Cardiac fibroblast (primary cell): ENCODE results near the gene FAM110C.
A peak's percentile ranks its signal among the peaks of the same experiment; 100 is the strongest.

Experiments used
- DNase-seq, 2 donors: peaks; one replicate each; pipeline versions ENCODE4 v3.0.0 to v3.0.0-alpha.2; 2010; ENCODE audit warnings: low read depth in 2 of 2
- H3K4me3 ChIP-seq, 2 donors: replicated peaks in 1 of 2; 1 replicate in 1 of 2; 2 replicates in 1 of 2; pipeline ENCODE4 v1.5.1; 2011; ENCODE audit warnings: low read depth in 2 of 2, low read length in 2 of 2, mild to moderate bottlenecking in 2 of 2, moderate library complexity in 1 of 2
- TF ChIP-seq, protein P1 (sequence below): IDR thresholded peaks from one replicate; pipeline ENCODE4 v1.5.1; 2011; ENCODE audit warnings: low read depth, mild to moderate bottlenecking, low read length, inconsistent platforms

The FAM110C gene, protein sequence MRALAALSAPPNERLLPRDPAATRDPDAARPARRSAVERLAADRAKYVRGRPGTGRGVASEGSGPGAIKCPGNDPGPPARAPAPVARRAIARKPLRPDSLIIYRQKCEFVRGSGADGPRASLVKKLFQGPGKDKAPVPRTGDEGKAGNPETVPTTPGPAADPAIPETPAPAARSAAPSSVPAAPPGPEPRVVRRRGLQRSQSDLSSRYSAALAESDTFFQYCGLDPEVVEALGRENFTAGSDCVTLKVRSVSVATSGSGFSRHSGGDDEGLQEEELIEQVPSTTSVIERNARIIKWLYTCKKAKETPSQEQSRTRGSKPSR

DNA sequence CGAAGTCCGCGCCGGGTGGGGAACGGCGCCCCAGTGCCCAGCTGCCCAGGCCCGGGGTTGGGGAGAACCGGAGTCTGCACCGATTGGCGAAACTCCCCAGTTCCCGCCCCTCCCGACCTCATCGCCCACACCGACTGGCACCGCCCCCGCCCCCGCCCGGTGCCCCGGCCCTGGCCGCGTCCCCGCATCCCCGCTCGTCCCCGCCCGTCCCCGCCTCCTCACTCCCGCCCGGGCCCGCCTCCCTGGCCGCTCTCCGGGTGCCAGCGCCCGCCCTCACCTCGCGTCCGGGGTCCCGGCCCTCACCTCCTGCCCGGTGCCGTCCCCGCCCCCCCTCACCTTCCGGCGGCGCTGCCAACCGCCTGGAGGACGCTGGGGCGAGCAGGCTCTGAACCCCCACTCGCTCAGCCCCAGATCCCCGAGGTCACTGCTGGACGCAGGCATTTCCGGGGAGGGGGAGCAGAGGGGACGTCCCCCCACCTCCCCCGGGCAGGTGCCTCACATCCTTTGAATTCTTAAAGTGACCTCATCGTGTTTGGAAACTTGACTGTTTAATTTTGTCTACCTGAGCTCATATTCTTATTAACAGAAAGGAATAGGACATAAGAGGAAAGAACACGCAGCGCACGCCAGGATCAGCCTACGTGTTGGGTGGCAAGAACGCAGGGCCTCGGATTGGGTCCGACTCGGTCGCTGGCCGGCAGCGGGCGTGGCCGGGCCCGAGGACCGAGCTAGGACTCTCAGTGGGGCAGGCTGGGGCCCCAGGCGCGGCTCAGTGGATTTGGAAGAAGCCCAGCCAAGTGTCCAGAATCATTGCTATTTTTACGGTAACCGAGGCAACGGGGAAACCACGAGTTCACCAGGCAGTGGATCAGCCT is at the start of gene FAM110C:
FAM110C (minus strand) TSS at position 35 of the 875 bp plus-strand sequence. CDS start 120 bp downstream, outside the sequence.
- TF ChIP-seq, protein P1, sequence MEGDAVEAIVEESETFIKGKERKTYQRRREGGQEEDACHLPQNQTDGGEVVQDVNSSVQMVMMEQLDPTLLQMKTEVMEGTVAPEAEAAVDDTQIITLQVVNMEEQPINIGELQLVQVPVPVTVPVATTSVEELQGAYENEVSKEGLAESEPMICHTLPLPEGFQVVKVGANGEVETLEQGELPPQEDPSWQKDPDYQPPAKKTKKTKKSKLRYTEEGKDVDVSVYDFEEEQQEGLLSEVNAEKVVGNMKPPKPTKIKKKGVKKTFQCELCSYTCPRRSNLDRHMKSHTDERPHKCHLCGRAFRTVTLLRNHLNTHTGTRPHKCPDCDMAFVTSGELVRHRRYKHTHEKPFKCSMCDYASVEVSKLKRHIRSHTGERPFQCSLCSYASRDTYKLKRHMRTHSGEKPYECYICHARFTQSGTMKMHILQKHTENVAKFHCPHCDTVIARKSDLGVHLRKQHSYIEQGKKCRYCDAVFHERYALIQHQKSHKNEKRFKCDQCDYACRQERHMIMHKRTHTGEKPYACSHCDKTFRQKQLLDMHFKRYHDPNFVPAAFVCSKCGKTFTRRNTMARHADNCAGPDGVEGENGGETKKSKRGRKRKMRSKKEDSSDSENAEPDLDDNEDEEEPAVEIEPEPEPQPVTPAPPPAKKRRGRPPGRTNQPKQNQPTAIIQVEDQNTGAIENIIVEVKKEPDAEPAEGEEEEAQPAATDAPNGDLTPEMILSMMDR, result no peak
- H3K4me3 ChIP-seq, result no peak within 1 kb of the TSS
- peak; percentile 15 to 46 for DNase-seq

DNA sequence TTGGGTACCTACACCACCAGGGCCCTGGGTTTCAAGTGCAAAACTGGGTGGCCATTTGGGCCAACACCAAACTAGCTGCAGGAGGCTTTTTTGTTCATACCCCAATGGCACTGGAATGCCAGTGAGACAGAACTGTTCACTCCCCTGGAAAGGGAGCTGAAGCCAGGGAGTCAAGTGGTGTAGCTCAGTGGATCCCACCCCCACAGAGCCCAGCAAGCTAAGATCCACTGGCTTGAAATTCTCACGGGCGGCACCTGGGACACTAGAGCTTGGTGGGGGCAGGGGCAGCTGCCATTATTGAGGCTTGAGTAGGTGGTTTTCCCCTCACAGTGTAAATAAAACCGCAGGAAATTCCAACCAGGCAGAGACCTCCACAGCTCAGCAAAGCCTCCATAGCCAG is 46.0 kb upstream of the FAM110C start:
- H3K4me3 ChIP-seq, result no peak overlapping the region
- no peak for DNase-seq
- TF ChIP-seq, protein P1, result no peak

DNA sequence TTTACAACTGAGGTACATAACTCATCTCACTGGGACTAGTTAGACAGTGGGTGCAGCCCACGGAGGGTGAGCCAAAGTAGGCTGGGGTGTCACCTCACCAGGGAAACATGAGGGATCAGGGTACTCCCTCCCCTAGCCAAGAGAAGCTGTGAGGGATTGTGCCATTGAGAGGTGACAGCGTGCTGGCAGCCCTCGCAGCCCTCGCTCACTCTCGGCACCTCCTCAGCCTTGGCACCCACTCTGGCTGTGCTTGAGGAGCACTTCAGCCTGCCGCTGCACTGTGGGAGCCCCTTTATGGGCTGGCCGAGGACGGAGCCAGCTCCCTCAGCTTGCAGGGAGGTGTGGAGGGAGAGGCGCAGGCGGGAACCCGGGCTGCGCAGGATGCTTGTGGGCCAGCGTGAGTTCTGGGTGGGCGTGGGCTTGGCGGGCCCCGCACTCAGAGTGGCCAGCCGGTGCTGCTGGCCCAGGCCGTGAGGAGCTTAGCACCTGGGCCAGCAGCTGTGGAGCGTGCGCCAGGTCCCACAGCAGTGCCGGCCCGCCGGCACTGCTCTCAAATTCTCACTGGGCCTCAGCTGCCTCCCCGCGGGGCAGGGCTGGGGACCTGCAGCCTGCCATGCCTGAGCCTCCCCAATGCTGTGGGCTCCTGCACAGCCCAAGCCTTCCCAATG is 44.5 kb upstream of the FAM110C start:
- H3K4me3 ChIP-seq, result no peak overlapping the region
- DNase-seq, result no peak
- TF ChIP-seq, protein P1, result no peak

DNA sequence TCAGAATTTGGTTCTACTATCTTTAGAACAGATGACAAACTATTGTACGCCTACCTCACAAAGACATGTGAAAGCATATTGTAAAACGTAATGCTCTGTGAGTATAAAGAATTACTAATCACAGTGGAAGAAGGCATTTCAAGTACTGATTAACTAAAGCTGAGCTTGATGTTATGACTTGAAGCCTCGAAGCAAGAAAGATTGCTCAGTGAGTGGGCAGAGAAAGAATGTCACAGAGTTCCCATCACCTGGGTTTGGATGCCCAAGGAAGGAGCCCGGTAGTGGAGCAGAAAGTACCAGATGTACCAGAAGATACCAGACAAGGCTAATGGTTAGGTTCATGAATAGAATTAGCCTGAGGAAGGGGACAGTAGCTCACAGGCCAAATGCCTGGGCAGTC is 39.5 kb upstream of the FAM110C start:
- DNase-seq, result no peak
- TF ChIP-seq, protein P1, result no peak
- H3K4me3 ChIP-seq, result no peak overlapping the region

DNA sequence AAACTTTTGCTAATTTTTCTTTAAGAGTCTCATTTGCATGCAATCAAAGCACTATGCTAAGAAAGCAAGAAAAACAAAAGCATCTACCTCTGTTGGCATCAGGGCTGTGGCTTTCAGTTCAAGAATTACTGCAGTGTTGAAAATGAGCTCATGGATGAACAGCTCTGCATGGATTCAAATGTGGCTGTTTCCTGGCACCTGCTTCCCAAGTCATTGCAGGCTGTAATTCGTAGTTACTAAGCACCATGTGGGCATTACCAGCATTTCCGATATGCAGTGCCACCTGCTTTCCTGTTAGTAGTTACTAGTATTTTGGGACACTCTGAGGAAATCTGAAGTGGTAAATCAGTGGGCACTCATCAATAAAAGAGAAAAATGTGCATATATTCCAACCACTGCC is 37.8 kb upstream of the FAM110C start:
- DNase-seq, result no peak
- no peak overlapping the region for H3K4me3 ChIP-seq
- TF ChIP-seq, protein P1, result no peak

DNA sequence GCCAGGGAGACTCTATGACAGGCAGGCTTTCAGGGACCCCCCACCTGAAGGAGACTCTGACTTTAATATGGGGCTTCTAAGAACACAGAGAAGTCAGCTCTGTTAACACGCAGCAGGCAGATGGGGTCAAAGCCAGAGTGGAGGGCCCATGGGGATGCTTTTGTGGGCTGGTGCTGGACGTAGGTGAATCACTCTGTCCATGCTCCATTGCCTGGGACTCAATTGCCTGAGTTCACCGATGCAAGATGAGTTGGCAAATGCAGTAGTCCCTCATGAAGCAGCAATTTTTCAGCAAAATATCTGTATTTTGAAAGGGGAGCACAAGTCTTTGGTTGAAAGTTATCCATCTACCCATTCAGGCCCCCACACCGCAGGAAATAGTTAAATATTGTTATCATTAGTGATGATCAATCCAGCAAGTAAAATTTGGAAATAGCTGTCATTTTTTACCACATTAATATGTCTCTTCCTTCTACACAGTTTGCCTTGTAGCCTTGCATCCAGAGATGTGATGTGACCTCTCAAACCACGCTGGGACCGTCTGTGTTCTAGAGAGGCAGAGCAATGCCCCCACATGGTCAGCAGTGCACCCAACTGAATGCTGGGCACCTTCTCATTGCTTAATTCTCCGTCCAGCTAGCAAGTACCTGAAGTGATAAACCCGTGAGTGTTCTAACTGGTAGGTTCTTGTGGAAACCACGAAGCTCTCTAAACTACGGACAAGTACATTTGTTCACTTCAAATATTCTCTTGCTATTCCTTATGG is 34.8 kb upstream of the FAM110C start:
- no peak overlapping the region for H3K4me3 ChIP-seq
- no peak for DNase-seq
- TF ChIP-seq, protein P1, result no peak
